HEK293 (cell line): ENCODE results near the gene PRPF6.

Experiments
- CTCF ChIP-seq: fragments of 450-650 bp; formaldehyde crosslinking; IDR thresholded peaks from 2 replicates; pipeline ENCODE4 v1.5.1; 2016; ENCODE audit warnings: missing biosample characterization, missing genetic modification characterization
- IKZF3 ChIP-seq: fragments of 450-650 bp; IDR thresholded peaks from 2 replicates; pipeline ENCODE4 v1.5.0; 2018; ENCODE audit warnings: missing biosample characterization, mild to moderate bottlenecking, missing genetic modification characterization, moderate library complexity
- KLF1 ChIP-seq: fragments of 450-650 bp; formaldehyde crosslinking; IDR thresholded peaks from 2 replicates; pipeline ENCODE4 v1.5.1; 2016; ENCODE audit warnings: missing biosample characterization, missing genetic modification characterization
- RBAK ChIP-seq: fragments of 450-650 bp; formaldehyde crosslinking; IDR thresholded peaks from 2 replicates; pipeline ENCODE4 v1.5.1; 2016; ENCODE audit warnings: missing biosample characterization, missing genetic modification characterization
- ZNF174 ChIP-seq: fragments of 450-650 bp; formaldehyde crosslinking; IDR thresholded peaks from 2 replicates; pipeline ENCODE4 v1.5.0; 2017; ENCODE audit warnings: missing biosample characterization, mild to moderate bottlenecking, missing genetic modification characterization
- ZNF280D ChIP-seq: fragments of 450-650 bp; formaldehyde crosslinking; IDR thresholded peaks from 2 replicates; pipeline ENCODE4 v1.5.1; 2016; ENCODE audit warnings: missing biosample characterization, missing genetic modification characterization
- ZNF335 ChIP-seq: fragments of 450-650 bp; formaldehyde crosslinking; conservative IDR thresholded peaks from 2 replicates; pipeline ENCODE4 v1.5.1; 2016; ENCODE audit warnings: missing biosample characterization, missing genetic modification characterization
- ZNF530 ChIP-seq: fragments of 450-650 bp; formaldehyde crosslinking; IDR thresholded peaks from 2 replicates; pipeline ENCODE4 v1.5.1; 2016; ENCODE audit warnings: low read depth, missing biosample characterization, missing genetic modification characterization
- ZNF639 ChIP-seq: fragments of 450-650 bp; formaldehyde crosslinking; IDR thresholded peaks from 2 replicates; pipeline ENCODE4 v1.5.1; 2016; ENCODE audit warnings: missing biosample characterization, missing genetic modification characterization
- ZNF76 ChIP-seq: fragments of 450-650 bp; formaldehyde crosslinking; IDR thresholded peaks from 2 replicates; pipeline ENCODE4; 2016; ENCODE audit warnings: low read depth, missing biosample characterization, missing genetic modification characterization, borderline replicate concordance
- ZNF837 ChIP-seq: fragments of 450-650 bp; formaldehyde crosslinking; IDR thresholded peaks from 2 replicates; pipeline ENCODE4 v1.5.1; 2016; ENCODE audit warnings: missing biosample characterization, missing genetic modification characterization
- TF ChIP-seq, protein P1 (sequence below): fragments of 450-650 bp; formaldehyde crosslinking; IDR thresholded peaks from 2 replicates; pipeline ENCODE4 v1.5.1; 2016; ENCODE audit warnings: missing biosample characterization, missing genetic modification characterization
- TF ChIP-seq, protein P2 (sequence below): fragments of 450-650 bp; formaldehyde crosslinking; IDR thresholded peaks from 2 replicates; pipeline ENCODE4 v1.5.1; 2016; ENCODE audit warnings: missing biosample characterization, missing genetic modification characterization, borderline replicate concordance

DNA sequence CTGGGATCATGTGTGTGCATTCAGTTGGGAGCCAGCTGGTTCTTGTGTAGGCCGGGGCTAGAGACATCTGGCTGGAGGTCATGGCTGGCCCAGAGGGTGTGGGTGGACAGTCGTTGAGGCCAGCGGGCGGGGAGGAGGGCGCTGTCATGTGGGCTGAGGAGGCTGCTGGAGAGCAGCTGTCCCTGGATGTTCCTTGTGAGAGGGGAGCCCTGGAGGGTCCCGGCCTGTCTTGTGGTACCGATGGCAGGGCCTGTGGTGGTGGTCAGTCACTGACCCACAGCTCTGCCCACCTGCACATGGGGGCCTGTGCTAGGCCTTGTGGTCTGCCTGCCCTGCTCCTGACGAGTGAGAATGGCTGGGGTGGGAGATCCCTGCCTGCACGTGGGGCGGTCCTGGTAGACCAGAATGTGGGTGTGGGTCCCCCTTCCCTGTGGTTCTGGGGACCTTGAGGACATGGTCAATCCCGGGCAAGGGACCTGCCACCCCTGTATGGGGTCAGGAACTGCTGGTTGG lies 53.1 kb downstream of the PRPF6 start:
- no peak for TF ChIP-seq CTCF (tag by site-specific recombination)
- no peak for TF ChIP-seq IKZF3 (tag by site-specific recombination)
- TF ChIP-seq, protein P1, sequence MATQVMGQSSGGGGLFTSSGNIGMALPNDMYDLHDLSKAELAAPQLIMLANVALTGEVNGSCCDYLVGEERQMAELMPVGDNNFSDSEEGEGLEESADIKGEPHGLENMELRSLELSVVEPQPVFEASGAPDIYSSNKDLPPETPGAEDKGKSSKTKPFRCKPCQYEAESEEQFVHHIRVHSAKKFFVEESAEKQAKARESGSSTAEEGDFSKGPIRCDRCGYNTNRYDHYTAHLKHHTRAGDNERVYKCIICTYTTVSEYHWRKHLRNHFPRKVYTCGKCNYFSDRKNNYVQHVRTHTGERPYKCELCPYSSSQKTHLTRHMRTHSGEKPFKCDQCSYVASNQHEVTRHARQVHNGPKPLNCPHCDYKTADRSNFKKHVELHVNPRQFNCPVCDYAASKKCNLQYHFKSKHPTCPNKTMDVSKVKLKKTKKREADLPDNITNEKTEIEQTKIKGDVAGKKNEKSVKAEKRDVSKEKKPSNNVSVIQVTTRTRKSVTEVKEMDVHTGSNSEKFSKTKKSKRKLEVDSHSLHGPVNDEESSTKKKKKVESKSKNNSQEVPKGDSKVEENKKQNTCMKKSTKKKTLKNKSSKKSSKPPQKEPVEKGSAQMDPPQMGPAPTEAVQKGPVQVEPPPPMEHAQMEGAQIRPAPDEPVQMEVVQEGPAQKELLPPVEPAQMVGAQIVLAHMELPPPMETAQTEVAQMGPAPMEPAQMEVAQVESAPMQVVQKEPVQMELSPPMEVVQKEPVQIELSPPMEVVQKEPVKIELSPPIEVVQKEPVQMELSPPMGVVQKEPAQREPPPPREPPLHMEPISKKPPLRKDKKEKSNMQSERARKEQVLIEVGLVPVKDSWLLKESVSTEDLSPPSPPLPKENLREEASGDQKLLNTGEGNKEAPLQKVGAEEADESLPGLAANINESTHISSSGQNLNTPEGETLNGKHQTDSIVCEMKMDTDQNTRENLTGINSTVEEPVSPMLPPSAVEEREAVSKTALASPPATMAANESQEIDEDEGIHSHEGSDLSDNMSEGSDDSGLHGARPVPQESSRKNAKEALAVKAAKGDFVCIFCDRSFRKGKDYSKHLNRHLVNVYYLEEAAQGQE (tag by site-specific recombination), result no peak
- no peak for TF ChIP-seq ZNF530 (tag by site-specific recombination)
- no peak for TF ChIP-seq ZNF639 (tag by site-specific recombination)
- TF ChIP-seq RBAK, result no peak
- no peak for TF ChIP-seq ZNF76 (tag by site-specific recombination)
- TF ChIP-seq ZNF335 (tag by site-specific recombination), result no peak
- TF ChIP-seq, protein P2, sequence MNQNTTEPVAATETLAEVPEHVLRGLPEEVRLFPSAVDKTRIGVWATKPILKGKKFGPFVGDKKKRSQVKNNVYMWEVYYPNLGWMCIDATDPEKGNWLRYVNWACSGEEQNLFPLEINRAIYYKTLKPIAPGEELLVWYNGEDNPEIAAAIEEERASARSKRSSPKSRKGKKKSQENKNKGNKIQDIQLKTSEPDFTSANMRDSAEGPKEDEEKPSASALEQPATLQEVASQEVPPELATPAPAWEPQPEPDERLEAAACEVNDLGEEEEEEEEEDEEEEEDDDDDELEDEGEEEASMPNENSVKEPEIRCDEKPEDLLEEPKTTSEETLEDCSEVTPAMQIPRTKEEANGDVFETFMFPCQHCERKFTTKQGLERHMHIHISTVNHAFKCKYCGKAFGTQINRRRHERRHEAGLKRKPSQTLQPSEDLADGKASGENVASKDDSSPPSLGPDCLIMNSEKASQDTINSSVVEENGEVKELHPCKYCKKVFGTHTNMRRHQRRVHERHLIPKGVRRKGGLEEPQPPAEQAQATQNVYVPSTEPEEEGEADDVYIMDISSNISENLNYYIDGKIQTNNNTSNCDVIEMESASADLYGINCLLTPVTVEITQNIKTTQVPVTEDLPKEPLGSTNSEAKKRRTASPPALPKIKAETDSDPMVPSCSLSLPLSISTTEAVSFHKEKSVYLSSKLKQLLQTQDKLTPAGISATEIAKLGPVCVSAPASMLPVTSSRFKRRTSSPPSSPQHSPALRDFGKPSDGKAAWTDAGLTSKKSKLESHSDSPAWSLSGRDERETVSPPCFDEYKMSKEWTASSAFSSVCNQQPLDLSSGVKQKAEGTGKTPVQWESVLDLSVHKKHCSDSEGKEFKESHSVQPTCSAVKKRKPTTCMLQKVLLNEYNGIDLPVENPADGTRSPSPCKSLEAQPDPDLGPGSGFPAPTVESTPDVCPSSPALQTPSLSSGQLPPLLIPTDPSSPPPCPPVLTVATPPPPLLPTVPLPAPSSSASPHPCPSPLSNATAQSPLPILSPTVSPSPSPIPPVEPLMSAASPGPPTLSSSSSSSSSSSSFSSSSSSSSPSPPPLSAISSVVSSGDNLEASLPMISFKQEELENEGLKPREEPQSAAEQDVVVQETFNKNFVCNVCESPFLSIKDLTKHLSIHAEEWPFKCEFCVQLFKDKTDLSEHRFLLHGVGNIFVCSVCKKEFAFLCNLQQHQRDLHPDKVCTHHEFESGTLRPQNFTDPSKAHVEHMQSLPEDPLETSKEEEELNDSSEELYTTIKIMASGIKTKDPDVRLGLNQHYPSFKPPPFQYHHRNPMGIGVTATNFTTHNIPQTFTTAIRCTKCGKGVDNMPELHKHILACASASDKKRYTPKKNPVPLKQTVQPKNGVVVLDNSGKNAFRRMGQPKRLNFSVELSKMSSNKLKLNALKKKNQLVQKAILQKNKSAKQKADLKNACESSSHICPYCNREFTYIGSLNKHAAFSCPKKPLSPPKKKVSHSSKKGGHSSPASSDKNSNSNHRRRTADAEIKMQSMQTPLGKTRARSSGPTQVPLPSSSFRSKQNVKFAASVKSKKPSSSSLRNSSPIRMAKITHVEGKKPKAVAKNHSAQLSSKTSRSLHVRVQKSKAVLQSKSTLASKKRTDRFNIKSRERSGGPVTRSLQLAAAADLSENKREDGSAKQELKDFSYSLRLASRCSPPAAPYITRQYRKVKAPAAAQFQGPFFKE (tag by site-specific recombination), result no peak
- no peak for TF ChIP-seq ZNF174 (tag by site-specific recombination)
- TF ChIP-seq KLF1, result no peak
- TF ChIP-seq ZNF837 (tag by site-specific recombination), result no peak
- TF ChIP-seq ZNF280D (tag by site-specific recombination), result no peak
